B cell (primary cell): ENCODE data around the gene AGXT2. TPM values are rescaled to one million over a fixed set of nuclear protein-coding genes. Genes with fewer than 3 reads are reported as not detected.

Experiments used
- ATAC-seq: fragments of 200-7000 bp; cut with Tn5 transposase; one replicate; pipeline ENCODE4 v1.10.0; 2021; ENCODE audit warnings: low read depth, mild to moderate bottlenecking, moderate number of reproducible peaks, moderate library complexity
- CTCF ChIA-PET: fragments of 350-600 bp; sonication (Branson Sonifier 250); formaldehyde crosslinking; loops from one replicate; lab custom pipeline; 2021; ENCODE audit warnings: antibody characterized with exemption, inconsistent platforms; lab: Charles Lee
- POLR2A ChIA-PET: fragments of 350-600 bp; sonication (Branson Sonifier 250); formaldehyde crosslinking; loops from one replicate; lab custom pipeline; 2021; ENCODE audit warnings: antibody characterized with exemption; lab: Charles Lee
- DNase-seq: peaks from one replicate; pipeline ENCODE4 v3.0.0; 2013
- H2AFZ ChIP-seq: 2 replicates; pipeline ENCODE4 v1.6.1; 2012; ENCODE audit warnings: mild to moderate bottlenecking, low read depth, low read length; ENCODE audit not compliant: insufficient read depth, poor library complexity, severe bottlenecking
- H3K27ac ChIP-seq, 2 donors: 1 replicate in 1 of 2; 2 replicates in 1 of 2; pipeline ENCODE4 v1.5.1; 2012 to 2013; ENCODE audit warnings: low read length in 2 of 2, mild to moderate bottlenecking in 2 of 2, moderate library complexity in 1 of 2
- H3K27me3 ChIP-seq, 4 experiments: fragments of 200-600 bp in 1 of 4; sonication (generic) in 1 of 4; replicated peaks in 1 of 4; 1 replicate in 2 of 4; 2 replicates in 2 of 4; pipeline versions ENCODE4 v1.6.1 to v1.7.0; 2013 to 2016; ENCODE audit warnings: low read length in 3 of 4, mild to moderate bottlenecking in 2 of 4, mixed read lengths in 1 of 4, moderate library complexity in 1 of 4; ENCODE audit not compliant: insufficient read depth in 4 of 4, control insufficient read depth in 3 of 4; ENCODE audit errors: control extremely low read depth in 1 of 4
- H3K36me3 ChIP-seq, 2 experiments: replicated peaks in 1 of 2; 1 replicate in 1 of 2; 2 replicates in 1 of 2; pipeline versions ENCODE4 v1.6.1 to v1.7.1; 2013; ENCODE audit warnings: low read length in 1 of 2; ENCODE audit not compliant: insufficient read depth in 2 of 2, control insufficient read depth in 1 of 2; ENCODE audit errors: control extremely low read depth in 1 of 2, extremely low read depth in 1 of 2
- H3K4me1 ChIP-seq, 2 donors: fragments of 200-600 bp in 1 of 2; sonication (generic) in 1 of 2; 1 replicate in 1 of 2; 2 replicates in 1 of 2; pipeline versions ENCODE4 v1.5.1 to v1.6.1; 2013 to 2017; ENCODE audit warnings: low read length in 2 of 2; ENCODE audit not compliant: control insufficient read depth in 2 of 2, insufficient read depth in 2 of 2
- H3K4me2 ChIP-seq: replicated peaks from 2 replicates; pipeline ENCODE3; 2012; ENCODE audit warnings: mild to moderate bottlenecking, low read depth, low read length; ENCODE audit not compliant: poor library complexity, severe bottlenecking
- H3K4me3 ChIP-seq, 5 experiments: fragments of 200-600 bp in 1 of 5; sonication (generic) in 1 of 5; 1 replicate in 3 of 5; 2 replicates in 2 of 5; pipeline versions ENCODE4 v1.5.1 to v1.7.0; 2011 to 2016; ENCODE audit warnings: low read length in 4 of 5, mild to moderate bottlenecking in 4 of 5, low read depth in 2 of 5, control low read depth in 1 of 5, moderate library complexity in 1 of 5; ENCODE audit not compliant: insufficient read depth in 1 of 5; ENCODE audit errors: control extremely low read depth in 1 of 5, extremely low read depth in 1 of 5
- H3K79me2 ChIP-seq: fragments of 200-600 bp; sonication (generic); one replicate; pipeline ENCODE4 v1.6.0; 2016; ENCODE audit warnings: low read length; ENCODE audit not compliant: control insufficient read depth, insufficient read depth
- H3K9ac ChIP-seq: fragments of 200-600 bp; sonication (generic); 2 replicates; pipeline ENCODE4 v1.6.1; 2017; ENCODE audit warnings: mild to moderate bottlenecking, low read length, moderate library complexity
- H3K9me3 ChIP-seq, 3 donors: one replicate each; pipeline versions ENCODE4 v1.6.1 to v1.7.1; 2013; ENCODE audit warnings: low read length in 2 of 3; ENCODE audit not compliant: control insufficient read depth in 2 of 3, insufficient read depth in 1 of 3; ENCODE audit errors: control extremely low read depth in 1 of 3
- H4K20me1 ChIP-seq: 2 replicates; pipeline ENCODE4 v1.6.0; 2012; ENCODE audit warnings: mild to moderate bottlenecking, low read length; ENCODE audit not compliant: insufficient read depth, control insufficient read depth, poor library complexity, severe bottlenecking
- H3K27ac Mint-ChIP-seq: one replicate; pipeline ENCODE4 v1.8.0; 2021; ENCODE audit warnings: mixed read lengths
- H3K27me3 Mint-ChIP-seq: one replicate; pipeline ENCODE4 v1.8.0; 2021; ENCODE audit warnings: mixed read lengths
- H3K4me1 Mint-ChIP-seq: one replicate; pipeline ENCODE4 v1.8.0; 2021; ENCODE audit warnings: mixed read lengths
- H3K4me3 Mint-ChIP-seq: one replicate; pipeline ENCODE4 v1.8.0; 2021; ENCODE audit warnings: mixed read lengths
- H3K9me3 Mint-ChIP-seq: one replicate; pipeline ENCODE4 v1.8.0; 2022; ENCODE audit warnings: mixed read lengths; ENCODE audit not compliant: insufficient read depth
- CTCF ChIP-seq: fragments of 200-600 bp; IDR thresholded peaks from one replicate; pipeline ENCODE4 v1.8.0; 2022; ENCODE audit warnings: antibody characterized with exemption, mild to moderate bottlenecking
- EZH2 ChIP-seq: IDR thresholded peaks from 2 replicates; pipeline ENCODE4 v1.6.1; 2012; ENCODE audit warnings: borderline replicate concordance, low read depth, mild to moderate bottlenecking, moderate library complexity, low read length; ENCODE audit not compliant: insufficient read depth, poor library complexity, severe bottlenecking
- WGBS: methylation state at CpG from one replicate; pipeline ENCODE4 v1.1.5; 2013; ENCODE audit warnings: missing lambda C conversion rate; ENCODE audit not compliant: insufficient coverage; 5-methylcytosine and 5-hydroxymethylcytosine counted together
- intact Hi-C: fragments of 100-400 bp; cut with micrococcal nuclease; formaldehyde crosslinking; loops from one replicate; pipeline ENCODE4 v1.10.0; 2022
- polyA plus RNA-seq: library from polyadenylated mRNA; depleted of rRNA; stranded (reverse); fragments of >200 nt; gene quantifications from 2 replicates; pipeline ENCODE4 v1.2.3, GENCODE V29; 2012
- total RNA-seq, 2 donors: library from RNA; stranded (reverse); fragments of 120-200 nt in 1 of 2; gene quantifications; 1 replicate in 1 of 2; 2 replicates in 1 of 2; pipeline versions ENCODE4 v1.2.3 to v1.2.4, GENCODE V29; 2013 to 2022

AGXT2 gene
- total and polyA plus RNA-seq, 2 donors (not counting 1 experiment from before 2014, with no cell fraction given) = not detected

DNA sequence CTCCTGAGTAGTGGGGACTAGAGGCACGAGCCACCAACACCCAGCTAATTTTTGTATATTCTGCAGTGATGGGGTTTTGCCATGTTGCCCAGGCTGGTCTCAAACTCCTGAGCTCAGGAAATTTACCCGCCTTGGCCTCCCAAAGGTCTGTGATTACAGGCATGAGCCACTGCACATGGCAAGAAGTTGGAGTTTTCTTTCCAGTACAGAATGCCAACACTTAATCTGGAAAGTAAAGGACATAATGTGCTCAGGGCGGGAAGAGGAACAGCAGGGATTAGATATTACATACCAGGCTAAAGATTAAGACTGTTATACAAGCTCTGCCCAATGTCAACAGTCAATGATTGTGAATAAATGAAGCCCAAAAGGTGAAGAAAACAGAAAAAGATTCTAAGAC, 47.2 kb upstream of the AGXT2 start:
- DNase-seq (no peak), ATAC-seq (no peak)
- no peaks in the 10 kb centered on the region for H4K20me1 ChIP-seq
- TF ChIP-seq EZH2 (no peak), CTCF (no peak)
- peaks cover 0 to 2% (median 0%) of the 10 kb centered on the region in 4 experiments for H3K27me3 ChIP-seq
- H3K27ac ChIP-seq = no peak overlapping the region
- H2AFZ ChIP-seq = no peak overlapping the region
- no peak overlapping the region for H3K4me2 ChIP-seq
- no peak overlapping the region for H3K9ac ChIP-seq
- H3K36me3 ChIP-seq = no peaks in the 10 kb centered on the region
- CTCF ChIA-PET = no interaction called here
- Mint-ChIP-seq H3K9me3 (no peaks in the 10 kb centered on the region), H3K27me3 (peaks cover 9% of the 10 kb centered on the region), H3K27ac (no peak overlapping the region), H3K4me3 (no peak overlapping the region), H3K4me1 (no peaks in the 10 kb centered on the region)
- no peaks in the 10 kb centered on the region for H3K9me3 ChIP-seq
- no peaks in the 10 kb centered on the region for H3K79me2 ChIP-seq
- no peaks in the 10 kb centered on the region for H3K4me1 ChIP-seq
- POLR2A ChIA-PET = no interaction called here
- WGBS = 100% methylated on average over 1 of the region's 3 CpGs
- no peak overlapping the region for H3K4me3 ChIP-seq
- intact Hi-C loops = no loop called here

DNA sequence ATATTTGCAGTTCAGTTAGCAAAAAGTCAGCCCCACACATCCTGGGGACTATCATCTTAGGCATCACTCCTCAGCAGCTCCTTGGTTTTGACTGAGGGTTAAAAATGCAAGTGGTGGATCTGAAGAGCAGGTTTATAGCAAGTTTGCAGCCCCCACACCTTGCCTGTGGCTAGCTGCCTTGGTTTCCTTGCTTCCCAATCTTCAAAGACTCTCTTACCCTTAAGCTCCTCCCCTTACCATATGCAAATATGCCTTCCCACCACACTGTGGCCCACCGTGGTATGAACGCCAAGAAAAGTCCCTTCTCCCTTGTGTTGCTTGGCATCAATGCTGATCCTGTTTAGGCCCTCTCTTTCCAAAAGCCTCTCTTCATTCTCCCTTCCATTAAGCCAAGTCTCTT, 45.0 kb upstream of the AGXT2 start:
- Mint-ChIP-seq H3K4me1 (no peaks in the 10 kb centered on the region), H3K27ac (no peak overlapping the region), H3K9me3 (no peaks in the 10 kb centered on the region), H3K4me3 (no peak overlapping the region), H3K27me3 (peaks cover 4% of the 10 kb centered on the region)
- peaks cover 0 to 2% (median 0%) of the 10 kb centered on the region in 4 experiments for H3K27me3 ChIP-seq
- H3K9me3 ChIP-seq = no peaks in the 10 kb centered on the region
- H3K27ac ChIP-seq = no peak overlapping the region
- DNase-seq = no peak
- no peak overlapping the region for H3K4me2 ChIP-seq
- TF ChIP-seq EZH2 (no peak), CTCF (no peak)
- ChIA-PET POLR2A (no interaction called here), CTCF (interaction anchor here (8.3 kb wide), 1 partner anchor 833 kb away, joined by 94 read pairs; no protein-coding TSS in a partner anchor)
- H4K20me1 ChIP-seq = no peaks in the 10 kb centered on the region
- WGBS = 36% methylated on average over 2 of the region's 2 CpGs
- ATAC-seq = no peak
- no peaks in the 10 kb centered on the region for H3K4me1 ChIP-seq
- no peak overlapping the region for H2AFZ ChIP-seq
- no peak overlapping the region for H3K4me3 ChIP-seq
- no peaks in the 10 kb centered on the region for H3K79me2 ChIP-seq
- intact Hi-C loops = no loop called here
- no peak overlapping the region for H3K9ac ChIP-seq
- no peaks in the 10 kb centered on the region for H3K36me3 ChIP-seq
